ENCODE data around the gene GLIPR2.

GLIPR2 gene

DNA sequence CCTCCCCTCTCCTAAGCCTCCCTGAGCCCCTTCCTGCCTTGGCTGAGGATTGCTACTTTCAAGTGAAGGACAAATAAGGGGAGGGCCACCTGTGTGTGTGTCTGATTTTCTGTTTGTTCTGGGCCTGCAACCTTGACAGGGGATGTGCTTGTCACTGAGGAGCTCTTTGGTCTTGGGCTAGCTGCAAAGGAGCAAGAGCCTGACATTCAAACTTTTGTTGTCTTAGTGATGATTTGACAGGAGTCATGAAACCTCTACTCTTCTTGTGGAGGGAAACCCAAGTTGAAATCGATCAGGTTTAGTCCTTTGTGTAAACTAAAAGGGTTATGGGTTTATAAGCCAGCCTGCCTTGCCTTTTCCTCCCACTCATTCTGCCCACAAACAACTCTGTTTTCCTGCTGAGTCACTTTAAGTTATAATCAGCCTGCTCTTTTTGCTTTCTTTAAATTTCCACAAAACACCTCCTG, 71.0 kb downstream of the GLIPR2 start:
- H3K4me3 ChIP-seq (ENCODE audit: control insufficient read depth, low read depth, low read length), result no peak overlapping the region
- no peak for DNase-seq (ENCODE audit: low read depth)
- TF ChIP-seq, protein P1, sequence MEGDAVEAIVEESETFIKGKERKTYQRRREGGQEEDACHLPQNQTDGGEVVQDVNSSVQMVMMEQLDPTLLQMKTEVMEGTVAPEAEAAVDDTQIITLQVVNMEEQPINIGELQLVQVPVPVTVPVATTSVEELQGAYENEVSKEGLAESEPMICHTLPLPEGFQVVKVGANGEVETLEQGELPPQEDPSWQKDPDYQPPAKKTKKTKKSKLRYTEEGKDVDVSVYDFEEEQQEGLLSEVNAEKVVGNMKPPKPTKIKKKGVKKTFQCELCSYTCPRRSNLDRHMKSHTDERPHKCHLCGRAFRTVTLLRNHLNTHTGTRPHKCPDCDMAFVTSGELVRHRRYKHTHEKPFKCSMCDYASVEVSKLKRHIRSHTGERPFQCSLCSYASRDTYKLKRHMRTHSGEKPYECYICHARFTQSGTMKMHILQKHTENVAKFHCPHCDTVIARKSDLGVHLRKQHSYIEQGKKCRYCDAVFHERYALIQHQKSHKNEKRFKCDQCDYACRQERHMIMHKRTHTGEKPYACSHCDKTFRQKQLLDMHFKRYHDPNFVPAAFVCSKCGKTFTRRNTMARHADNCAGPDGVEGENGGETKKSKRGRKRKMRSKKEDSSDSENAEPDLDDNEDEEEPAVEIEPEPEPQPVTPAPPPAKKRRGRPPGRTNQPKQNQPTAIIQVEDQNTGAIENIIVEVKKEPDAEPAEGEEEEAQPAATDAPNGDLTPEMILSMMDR (IDR thresholded peaks at IDR 0.05; ENCODE audit: control insufficient read depth, insufficient read depth, low read depth, low read length, missing control alignments), result no peak

DNA sequence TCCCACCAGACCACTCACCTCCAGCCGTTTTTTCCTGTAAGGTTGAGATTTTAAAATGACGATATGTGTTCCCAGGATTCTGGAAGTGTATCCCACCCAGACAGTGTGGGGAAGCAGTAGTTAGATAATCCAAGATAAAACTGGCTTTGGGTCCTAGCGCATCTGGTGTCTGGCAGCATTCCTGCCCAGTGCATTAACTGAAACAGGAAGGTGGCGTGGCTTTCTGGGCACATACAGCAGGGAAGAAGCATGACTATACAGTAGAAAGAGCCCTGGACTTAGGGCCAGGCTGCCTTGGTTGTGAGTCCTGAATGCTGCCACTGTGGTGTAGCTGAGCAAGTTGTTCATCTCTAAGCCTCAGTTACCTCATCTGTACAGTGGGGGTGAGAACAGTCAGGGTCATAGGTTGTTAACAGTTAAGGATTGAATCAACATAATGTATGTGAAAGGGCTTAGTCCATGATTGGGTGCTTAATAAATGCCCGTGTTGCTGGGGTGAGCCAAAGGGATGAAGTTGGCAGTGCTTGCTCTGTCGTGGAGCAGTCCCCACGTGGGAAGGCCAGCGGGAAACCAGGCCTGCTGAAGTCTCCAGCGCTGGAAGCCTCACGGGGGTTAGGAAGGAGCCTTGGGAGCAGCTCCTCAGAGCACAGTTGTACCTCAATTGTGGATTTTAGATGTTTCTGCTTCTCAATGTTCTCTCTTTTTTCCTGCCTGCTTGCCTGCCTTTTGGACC, 72.2 kb downstream of the GLIPR2 start:
- no peak for DNase-seq (ENCODE audit: low read depth)
- H3K4me3 ChIP-seq (ENCODE audit: control insufficient read depth, low read depth, low read length), result no peak overlapping the region
- TF ChIP-seq, protein P1 (IDR thresholded peaks at IDR 0.05; ENCODE audit: control insufficient read depth, insufficient read depth, low read depth, low read length, missing control alignments), result no peak

DNA sequence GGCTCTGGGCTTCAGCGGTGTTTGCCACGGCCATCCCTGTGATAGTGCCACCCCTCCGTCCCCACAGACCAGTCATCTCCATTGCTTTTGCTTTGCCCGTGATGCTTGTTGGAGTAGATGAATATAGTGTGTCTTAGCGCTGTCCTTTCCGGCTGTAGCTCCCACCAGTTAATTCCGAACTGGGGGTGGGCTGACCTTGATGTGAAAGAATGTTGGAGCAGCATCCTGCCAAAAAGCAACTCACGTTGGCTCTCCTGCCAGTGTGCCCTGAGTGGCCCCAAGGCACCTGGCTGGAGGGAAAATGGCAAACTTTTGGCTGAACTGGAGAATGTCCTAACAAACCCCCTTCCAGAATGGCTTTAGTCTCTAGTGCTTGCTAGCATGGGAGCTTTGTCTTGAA, 74.2 kb downstream of the GLIPR2 start:
- TF ChIP-seq, protein P1 (IDR thresholded peaks at IDR 0.05; ENCODE audit: control insufficient read depth, insufficient read depth, low read depth, low read length, missing control alignments), result no peak
- no peak overlapping the region for H3K4me3 ChIP-seq (ENCODE audit: control insufficient read depth, low read depth, low read length)
- no peak for DNase-seq (ENCODE audit: low read depth)

- TF ChIP-seq, protein P1 (IDR thresholded peaks at IDR 0.05; ENCODE audit: control insufficient read depth, insufficient read depth, low read depth, low read length, missing control alignments), result no peak
- H3K4me3 ChIP-seq (ENCODE audit: control insufficient read depth, low read depth, low read length), result no peak overlapping the region
Measured at GRCh38 chr9:36211510-36211909, 75.0 kb downstream of the GLIPR2 start.

GRCh38 chr9:36213387-36213786, 76.9 kb downstream of the GLIPR2 start:
- TF ChIP-seq, protein P1 (IDR thresholded peaks at IDR 0.05; ENCODE audit: control insufficient read depth, insufficient read depth, low read depth, low read length, missing control alignments), result no peak
- DNase-seq (ENCODE audit: low read depth), result no peak
- no peak overlapping the region for H3K4me3 ChIP-seq (ENCODE audit: control insufficient read depth, low read depth, low read length)

More at GRCh38 chr9:36211510-36211909, 75.0 kb downstream of the GLIPR2 start:
- DNase-seq (ENCODE audit: low read depth), result no peak

Data from AG09309 (cell line).